Activated B cell treated with CpG ODN at 0.5 μM for 24 hours (primary cell): ENCODE data around the gene SLC5A5. TPM values are rescaled to one million over a fixed set of nuclear protein-coding genes. Genes with fewer than 3 reads are reported as not detected.

Source experiments
- ATAC-seq: fragments of 200-7000 bp; cut with Tn5 transposase; one replicate; pipeline ENCODE4 v1.10.0; 2021; ENCODE audit warnings: low read depth, mild to moderate bottlenecking, moderate library complexity
- CTCF ChIA-PET: fragments of 350-600 bp; sonication (Branson Sonifier 250); formaldehyde crosslinking; loops from one replicate; lab custom pipeline; 2021; ENCODE audit warnings: antibody characterized with exemption; lab: Charles Lee
- POLR2A ChIA-PET: fragments of 350-600 bp; sonication (Branson Sonifier 250); formaldehyde crosslinking; loops from one replicate; lab custom pipeline; 2021; ENCODE audit warnings: antibody characterized with exemption; lab: Charles Lee
- DNase-seq: peaks from one replicate; pipeline ENCODE4 v3.0.0; 2022
- H3K27ac Mint-ChIP-seq: one replicate; pipeline ENCODE4 v1.8.0; 2020; ENCODE audit warnings: mixed read lengths
- H3K27me3 Mint-ChIP-seq: one replicate; pipeline ENCODE4 v1.8.0; 2021; ENCODE audit warnings: mixed read lengths
- H3K36me3 Mint-ChIP-seq: one replicate; pipeline ENCODE4 v1.8.0; 2021; ENCODE audit warnings: low read depth, mixed read lengths
- H3K4me1 Mint-ChIP-seq: one replicate; pipeline ENCODE4 v1.8.0; 2021; ENCODE audit warnings: mixed read lengths
- H3K4me3 Mint-ChIP-seq: one replicate; pipeline ENCODE4 v1.8.0; 2020; ENCODE audit warnings: mild to moderate bottlenecking, mixed read lengths
- H3K9me3 Mint-ChIP-seq: one replicate; pipeline ENCODE4 v1.8.0; 2020; ENCODE audit warnings: mixed read lengths
- intact Hi-C: fragments of 100-400 bp; cut with micrococcal nuclease; formaldehyde crosslinking; loops from one replicate; pipeline ENCODE4 v1.15.1; 2024
- total RNA-seq: library from RNA; stranded (reverse); gene quantifications from 2 replicates; pipeline ENCODE4 v1.2.3, GENCODE V29; 2022
- TF ChIP-seq, protein P1 (sequence below): fragments of 200-600 bp; IDR thresholded peaks from one replicate; pipeline ENCODE4 v1.8.0; 2022; ENCODE audit warnings: antibody characterized with exemption, mild to moderate bottlenecking

The SLC5A5 gene
- total RNA-seq, 1 donor from 2014 or later = 0.09 TPM

- Mint-ChIP-seq H3K27ac (no peak overlapping the region), H3K27me3 (no peaks in the 10 kb centered on the region), H3K4me3 (no peak overlapping the region), H3K36me3 (peaks cover 34% of the 10 kb centered on the region), H3K4me1 (peaks cover 10% of the 10 kb centered on the region), H3K9me3 (no peaks in the 10 kb centered on the region)
- POLR2A ChIA-PET = interaction anchor here (0.5 to 2.8 kb wide), 14 partner anchors 10 to 222 kb away, joined by 3 to 39 read pairs (median 4); partner anchors contain the start of genes ARRDC2, JAK3 and RPL18A
- TF ChIP-seq, protein P1, sequence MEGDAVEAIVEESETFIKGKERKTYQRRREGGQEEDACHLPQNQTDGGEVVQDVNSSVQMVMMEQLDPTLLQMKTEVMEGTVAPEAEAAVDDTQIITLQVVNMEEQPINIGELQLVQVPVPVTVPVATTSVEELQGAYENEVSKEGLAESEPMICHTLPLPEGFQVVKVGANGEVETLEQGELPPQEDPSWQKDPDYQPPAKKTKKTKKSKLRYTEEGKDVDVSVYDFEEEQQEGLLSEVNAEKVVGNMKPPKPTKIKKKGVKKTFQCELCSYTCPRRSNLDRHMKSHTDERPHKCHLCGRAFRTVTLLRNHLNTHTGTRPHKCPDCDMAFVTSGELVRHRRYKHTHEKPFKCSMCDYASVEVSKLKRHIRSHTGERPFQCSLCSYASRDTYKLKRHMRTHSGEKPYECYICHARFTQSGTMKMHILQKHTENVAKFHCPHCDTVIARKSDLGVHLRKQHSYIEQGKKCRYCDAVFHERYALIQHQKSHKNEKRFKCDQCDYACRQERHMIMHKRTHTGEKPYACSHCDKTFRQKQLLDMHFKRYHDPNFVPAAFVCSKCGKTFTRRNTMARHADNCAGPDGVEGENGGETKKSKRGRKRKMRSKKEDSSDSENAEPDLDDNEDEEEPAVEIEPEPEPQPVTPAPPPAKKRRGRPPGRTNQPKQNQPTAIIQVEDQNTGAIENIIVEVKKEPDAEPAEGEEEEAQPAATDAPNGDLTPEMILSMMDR = no peak
- intact Hi-C loops = loop anchor here (1.0 to 2.0 kb wide), 5 partner anchors 8 to 314 kb away; partner anchors contain the start of gene PIK3R2
- ATAC-seq (peak; percentile 98), DNase-seq (peak; percentile 78)
- CTCF ChIA-PET = interaction anchor here (0.7 to 7.6 kb wide), 24 partner anchors 11 to 342 kb away, joined by 3 to 227 read pairs (median 4); partner anchors contain the start of gene RPL18A
Measured at GRCh38 chr19:17938092-17938845, 66.5 kb downstream of the SLC5A5 start.

DNA sequence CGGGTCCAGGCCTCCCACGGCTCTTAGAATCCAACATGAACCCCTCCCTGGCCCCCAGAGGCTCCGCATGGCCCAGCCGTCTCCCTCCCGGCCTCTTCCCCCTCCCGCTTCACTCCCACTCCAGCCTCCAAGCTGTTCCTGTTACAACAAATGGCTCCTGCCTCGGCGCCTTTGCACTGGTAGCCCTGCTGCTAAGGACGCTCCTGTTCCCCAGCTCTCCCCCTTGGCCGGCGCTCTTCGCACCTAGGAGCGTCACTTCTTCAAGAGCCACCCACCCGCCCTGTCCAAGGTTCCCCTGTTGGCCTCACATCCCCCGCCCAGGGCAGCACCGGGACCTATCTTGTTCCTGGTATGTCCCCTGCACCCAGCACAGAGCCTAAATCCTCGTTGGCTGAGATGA lies 70.4 kb downstream of the SLC5A5 start:
- H3K27ac Mint-ChIP-seq = no peak overlapping the region
- no peaks in the 10 kb centered on the region for H3K27me3 Mint-ChIP-seq
- H3K36me3 Mint-ChIP-seq = peaks cover 33% of the 10 kb centered on the region
- H3K4me1 Mint-ChIP-seq = peaks cover 17% of the 10 kb centered on the region
- ATAC-seq (no peak), DNase-seq (no peak)
- POLR2A ChIA-PET = interaction anchor here (1.0 to 1.1 kb wide), 2 partner anchors 53 to 58 kb away, joined by 3 to 5 read pairs; no protein-coding TSS in a partner anchor
- no peaks in the 10 kb centered on the region for H3K9me3 Mint-ChIP-seq
- CTCF ChIA-PET = interaction anchor here (7.6 kb wide), 1 partner anchor 55 kb away, joined by 227 read pairs; no protein-coding TSS in a partner anchor
- TF ChIP-seq, protein P1 = no peak
- H3K4me3 Mint-ChIP-seq = no peak overlapping the region
- intact Hi-C loops = loop anchor here (10.0 kb wide), 1 partner anchor 473 kb away; the partner anchor contains the start of gene SSBP4

GRCh38 chr19:17942582-17943273 lies 71.0 kb downstream of the SLC5A5 start:
- TF ChIP-seq, protein P1 = no peak
- H3K36me3 Mint-ChIP-seq = peaks cover 31% of the 10 kb centered on the region
- peaks cover 21% of the 10 kb centered on the region for H3K4me1 Mint-ChIP-seq
- DNase-seq = no peak
- H3K27ac Mint-ChIP-seq = no peak overlapping the region
- no peak for ATAC-seq
- CTCF ChIA-PET = interaction anchor here (7.6 kb wide), 1 partner anchor 55 kb away, joined by 227 read pairs; no protein-coding TSS in a partner anchor
- H3K4me3 Mint-ChIP-seq = no peak overlapping the region
- POLR2A ChIA-PET = interaction anchor here (1.0 to 1.1 kb wide), 3 partner anchors 13 to 57 kb away, joined by 3 to 5 read pairs (median 3); no protein-coding TSS in a partner anchor
- H3K27me3 Mint-ChIP-seq = no peaks in the 10 kb centered on the region
- H3K9me3 Mint-ChIP-seq = no peaks in the 10 kb centered on the region
- intact Hi-C loops = loop anchor here (10.0 kb wide), 1 partner anchor 472 kb away; the partner anchor contains the start of gene SSBP4

DNA sequence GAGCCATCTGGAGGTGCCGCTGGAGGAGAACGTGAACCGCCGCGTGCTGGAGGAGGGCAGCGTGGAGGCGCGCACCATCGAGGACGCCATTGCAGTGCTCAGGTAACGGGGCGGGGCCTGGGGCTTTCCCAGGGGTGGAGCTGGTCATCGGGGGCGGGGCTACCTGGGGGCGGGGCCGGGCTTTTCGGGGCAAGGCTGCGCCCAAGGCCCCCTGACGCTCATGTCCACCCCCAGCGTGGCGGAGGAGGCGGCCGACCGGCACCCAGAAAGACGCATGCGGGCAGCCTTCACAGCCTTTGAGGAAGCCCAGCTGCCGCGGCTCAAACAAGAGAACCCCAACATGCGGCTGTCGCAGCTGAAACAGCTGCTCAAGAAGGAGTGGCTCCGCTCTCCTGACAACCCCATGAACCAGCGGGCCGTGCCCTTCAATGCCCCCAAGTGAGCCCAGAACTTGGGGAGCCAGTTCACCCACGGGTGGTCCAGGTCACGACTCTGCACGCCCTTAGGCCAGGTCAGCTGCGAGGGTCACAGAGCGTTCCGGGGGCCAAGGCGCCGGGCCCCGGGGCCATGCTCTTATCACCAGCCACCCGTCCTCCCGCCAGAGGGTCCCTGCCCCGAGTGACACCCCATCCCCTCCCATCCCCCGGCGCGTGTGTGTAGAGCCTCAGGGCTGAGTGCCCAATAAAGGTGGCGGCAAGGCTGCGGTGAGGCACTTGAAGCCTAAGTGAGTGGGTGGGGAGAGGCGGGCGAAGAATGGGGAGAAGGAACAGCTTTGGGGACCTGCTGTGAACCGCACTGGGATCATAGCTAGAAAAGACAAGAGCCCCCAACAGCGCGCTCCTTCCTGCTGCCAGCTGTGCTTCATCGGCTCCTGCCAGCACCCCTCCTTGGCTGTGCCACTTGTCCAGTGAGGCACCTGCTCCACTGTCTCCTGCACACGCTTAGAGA lies 71.8 kb downstream of the SLC5A5 start:
- ATAC-seq (no peak), DNase-seq (no peak)
- Mint-ChIP-seq H3K27me3 (no peaks in the 10 kb centered on the region), H3K4me1 (peaks cover 22% of the 10 kb centered on the region), H3K9me3 (no peaks in the 10 kb centered on the region), H3K4me3 (no peak overlapping the region), H3K27ac (no peak overlapping the region), H3K36me3 (peaks cover 27% of the 10 kb centered on the region)
- intact Hi-C loops = loop anchor here (10.0 kb wide), 1 partner anchor 471 kb away; the partner anchor contains the start of gene SSBP4
- ChIA-PET CTCF (interaction anchor here (0.8 kb wide), 1 partner anchor 53 kb away, joined by 3 read pairs; no protein-coding TSS in a partner anchor), POLR2A (interaction anchor here (0.6 to 1.1 kb wide), 5 partner anchors 12 to 515 kb away, joined by 3 to 7 read pairs (median 3); no protein-coding TSS in a partner anchor)
- TF ChIP-seq, protein P1 = no peak
